NB4 (cell line): Measurements from ENCODE around the gene DNAJB13.

Experiments used
- CTCF ChIP-seq: IDR thresholded peaks from one replicate; pipeline ENCODE4 v1.5.1; 2012; ENCODE audit warnings: low read depth, low read length
- MAX ChIP-seq: IDR thresholded peaks from 2 replicates; pipeline ENCODE4 v1.6.1; 2011; ENCODE audit warnings: low read depth, low read length
- MYC ChIP-seq: IDR thresholded peaks from 2 replicates; pipeline ENCODE4 v1.6.1; 2011; ENCODE audit warnings: low read depth, low read length
- POLR2A ChIP-seq: IDR thresholded peaks from 2 replicates; pipeline ENCODE4 v1.6.1; 2011; ENCODE audit warnings: mild to moderate bottlenecking; ENCODE audit not compliant: insufficient read length; ENCODE audit errors: extremely low read depth

- TF ChIP-seq MYC (no peak), CTCF (no peak), POLR2A (no peak), MAX (no peak)
These were observed 57.0 kb downstream of the DNAJB13 start for GRCh38 chr11:74007691-74008372.
